ENCODE data around the gene STK38L.

The STK38L gene

DNA sequence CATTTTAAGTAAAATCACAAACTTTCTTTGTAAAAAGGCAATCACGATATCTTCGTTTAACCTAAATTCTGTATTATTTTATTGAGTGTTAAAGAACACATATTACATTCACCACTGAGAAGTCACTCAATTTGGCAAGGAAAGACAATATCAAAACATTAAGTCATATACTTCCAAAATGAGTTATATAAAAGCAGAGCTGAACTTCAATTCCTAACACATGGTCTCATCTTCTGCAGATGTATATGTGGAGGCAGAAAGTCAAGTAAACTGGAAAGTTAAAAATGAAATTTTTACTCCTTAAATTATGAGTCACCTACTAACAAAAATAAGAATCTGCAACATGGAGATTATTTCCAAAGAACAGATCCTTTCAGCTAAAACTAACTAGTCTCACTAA lies 117.3 kb downstream of the STK38L start:
- TF ChIP-seq, protein P1, sequence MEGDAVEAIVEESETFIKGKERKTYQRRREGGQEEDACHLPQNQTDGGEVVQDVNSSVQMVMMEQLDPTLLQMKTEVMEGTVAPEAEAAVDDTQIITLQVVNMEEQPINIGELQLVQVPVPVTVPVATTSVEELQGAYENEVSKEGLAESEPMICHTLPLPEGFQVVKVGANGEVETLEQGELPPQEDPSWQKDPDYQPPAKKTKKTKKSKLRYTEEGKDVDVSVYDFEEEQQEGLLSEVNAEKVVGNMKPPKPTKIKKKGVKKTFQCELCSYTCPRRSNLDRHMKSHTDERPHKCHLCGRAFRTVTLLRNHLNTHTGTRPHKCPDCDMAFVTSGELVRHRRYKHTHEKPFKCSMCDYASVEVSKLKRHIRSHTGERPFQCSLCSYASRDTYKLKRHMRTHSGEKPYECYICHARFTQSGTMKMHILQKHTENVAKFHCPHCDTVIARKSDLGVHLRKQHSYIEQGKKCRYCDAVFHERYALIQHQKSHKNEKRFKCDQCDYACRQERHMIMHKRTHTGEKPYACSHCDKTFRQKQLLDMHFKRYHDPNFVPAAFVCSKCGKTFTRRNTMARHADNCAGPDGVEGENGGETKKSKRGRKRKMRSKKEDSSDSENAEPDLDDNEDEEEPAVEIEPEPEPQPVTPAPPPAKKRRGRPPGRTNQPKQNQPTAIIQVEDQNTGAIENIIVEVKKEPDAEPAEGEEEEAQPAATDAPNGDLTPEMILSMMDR (IDR thresholded peaks at IDR 0.05): no peak
- H3K4me3 ChIP-seq (ENCODE audit: low read depth, low read length): no peak overlapping the region
- no peak overlapping the region for H2AFZ ChIP-seq

DNA sequence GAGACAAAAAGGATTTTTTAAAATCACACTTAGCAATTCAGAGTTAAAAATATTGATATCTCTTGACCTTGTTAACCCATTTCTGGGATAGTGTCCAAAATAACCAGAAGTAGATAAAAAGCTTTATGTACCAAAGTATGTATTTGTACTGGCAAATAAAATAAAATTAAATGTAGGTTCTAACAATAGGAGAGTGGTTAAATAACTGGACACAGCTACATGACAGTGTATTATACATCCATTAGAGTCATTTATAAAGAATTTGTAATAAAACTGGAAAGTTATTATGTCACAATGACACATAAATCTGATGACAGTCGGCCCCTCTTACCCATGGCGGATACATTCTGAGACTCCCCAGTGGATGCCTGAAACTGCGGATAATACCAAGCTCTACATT lies 122.5 kb downstream of the STK38L start:
- TF ChIP-seq, protein P1 (IDR thresholded peaks at IDR 0.05): no peak
- H3K27me3 ChIP-seq (ENCODE audit: control insufficient read depth, insufficient read depth, low read length): no peaks in the 10 kb centered on the region
- no peaks in the 10 kb centered on the region for H3K9me3 ChIP-seq (ENCODE audit: control insufficient read depth, low read length)
- H3K4me2 ChIP-seq (ENCODE audit: low read length): no peak overlapping the region
- H3K9ac ChIP-seq: no peak overlapping the region
- no peak overlapping the region for H2AFZ ChIP-seq
- no peak overlapping the region for H3K27ac ChIP-seq
- no peaks in the 10 kb centered on the region for H3K79me2 ChIP-seq
- H3K4me1 ChIP-seq: no peaks in the 10 kb centered on the region
- H3K36me3 ChIP-seq (ENCODE audit: control insufficient read depth, insufficient read depth, low read length): no peaks in the 10 kb centered on the region
- no peak overlapping the region for H3K4me3 ChIP-seq (ENCODE audit: low read depth, low read length)

More for the DNA sequence above, 117.3 kb downstream of the STK38L start:
- H3K9ac ChIP-seq: no peak overlapping the region
- no peak overlapping the region for H3K4me2 ChIP-seq (ENCODE audit: low read length)
- H3K36me3 ChIP-seq (ENCODE audit: control insufficient read depth, insufficient read depth, low read length): no peaks in the 10 kb centered on the region
- H3K4me1 ChIP-seq: no peaks in the 10 kb centered on the region
- H3K79me2 ChIP-seq: no peaks in the 10 kb centered on the region
- H3K27me3 ChIP-seq (ENCODE audit: control insufficient read depth, insufficient read depth, low read length): no peaks in the 10 kb centered on the region
- H3K27ac ChIP-seq: no peak overlapping the region
- no peaks in the 10 kb centered on the region for H3K9me3 ChIP-seq (ENCODE audit: control insufficient read depth, low read length)

DNA sequence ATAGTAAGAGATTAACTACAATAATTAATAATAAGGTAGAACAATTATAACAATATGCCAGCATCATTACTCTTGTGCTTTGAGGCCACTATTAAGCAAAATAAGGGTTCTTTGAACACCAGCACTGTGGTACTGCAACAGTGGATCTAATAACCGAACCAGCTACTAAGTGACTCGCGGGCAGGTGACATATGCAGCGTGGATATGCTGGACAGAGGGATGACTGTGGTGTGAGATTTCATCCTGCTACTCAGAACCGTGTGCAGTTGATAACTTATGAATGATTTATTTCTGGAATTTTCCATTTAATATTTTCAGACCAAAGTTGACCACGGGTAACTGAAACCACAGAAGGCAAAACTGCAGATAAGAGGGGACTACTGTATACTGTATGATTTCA lies 123.0 kb downstream of the STK38L start:
- H3K36me3 ChIP-seq (ENCODE audit: control insufficient read depth, insufficient read depth, low read length): no peaks in the 10 kb centered on the region
- H3K4me3 ChIP-seq (ENCODE audit: low read depth, low read length): no peak overlapping the region
- H2AFZ ChIP-seq: no peak overlapping the region
- H3K79me2 ChIP-seq: no peaks in the 10 kb centered on the region
- H3K4me1 ChIP-seq: no peaks in the 10 kb centered on the region
- no peaks in the 10 kb centered on the region for H3K9me3 ChIP-seq (ENCODE audit: control insufficient read depth, low read length)
- TF ChIP-seq, protein P1 (IDR thresholded peaks at IDR 0.05): no peak
- H3K9ac ChIP-seq: no peak overlapping the region
- no peak overlapping the region for H3K4me2 ChIP-seq (ENCODE audit: low read length)
- no peaks in the 10 kb centered on the region for H3K27me3 ChIP-seq (ENCODE audit: control insufficient read depth, insufficient read depth, low read length)
- no peak overlapping the region for H3K27ac ChIP-seq
